Osteoblast (primary cell): Measurements from ENCODE around the gene PHIP. TPM values are rescaled to one million over a fixed set of nuclear protein-coding genes. Genes with fewer than 3 reads are reported as not detected.

Experiments
- DNase-seq: peaks from one replicate; pipeline ENCODE4 v3.0.0; 2011; ENCODE audit warnings: low spot score, mixed read lengths; ENCODE audit not compliant: insufficient read length; ENCODE audit errors: missing footprints
- H2AFZ ChIP-seq: 2 replicates; pipeline ENCODE4 v1.6.0; 2011; ENCODE audit warnings: mild to moderate bottlenecking, low read length
- H3K27ac ChIP-seq: 2 replicates; pipeline ENCODE4 v1.5.1; 2011; ENCODE audit warnings: mild to moderate bottlenecking, low read depth, low read length, moderate library complexity
- H3K27me3 ChIP-seq: 2 replicates; pipeline ENCODE4 v1.6.0; 2012; ENCODE audit warnings: mild to moderate bottlenecking, control low read depth, inconsistent platforms, low read length, moderate library complexity; ENCODE audit not compliant: insufficient read depth
- H3K36me3 ChIP-seq: 2 replicates; pipeline ENCODE4 v1.5.1; 2011; ENCODE audit warnings: mild to moderate bottlenecking, low read length, control low read depth, moderate library complexity; ENCODE audit not compliant: insufficient read depth
- H3K4me1 ChIP-seq: 2 replicates; pipeline ENCODE4 v1.5.1; 2011; ENCODE audit warnings: mild to moderate bottlenecking, low read length, control low read depth, moderate library complexity; ENCODE audit not compliant: insufficient read depth
- H3K4me2 ChIP-seq: 2 replicates; pipeline ENCODE4 v1.6.0; 2011; ENCODE audit warnings: mild to moderate bottlenecking, low read length; ENCODE audit not compliant: insufficient read depth
- H3K4me3 ChIP-seq: fragments of 200-600 bp; sonication (generic); 3 replicates; pipeline ENCODE4 v1.5.1; 2012; ENCODE audit warnings: mild to moderate bottlenecking, low read length, inconsistent platforms; ENCODE audit not compliant: insufficient read depth
- H3K79me2 ChIP-seq: 2 replicates; pipeline ENCODE4 v1.6.0; 2012; ENCODE audit warnings: mild to moderate bottlenecking, low read length, control low read depth, inconsistent platforms; ENCODE audit not compliant: insufficient read depth
- H3K9me3 ChIP-seq: 2 replicates; pipeline ENCODE4 v1.5.1; 2011; ENCODE audit warnings: low read depth, low read length, control low read depth
- H4K20me1 ChIP-seq: 2 replicates; pipeline ENCODE4 v1.6.0; 2012; ENCODE audit warnings: mild to moderate bottlenecking, low read length, control low read depth; ENCODE audit not compliant: insufficient read depth
- CTCF ChIP-seq: IDR thresholded peaks from 2 replicates; pipeline ENCODE4 v1.5.1; 2011; ENCODE audit warnings: mild to moderate bottlenecking, low read depth, low read length, moderate library complexity; ENCODE audit errors: extremely low read depth
- total RNA-seq: library from RNA; depleted of rRNA; stranded (reverse); fragments of >200 nt; gene quantifications from 2 replicates; pipeline ENCODE4 v1.2.3, GENCODE V29; 2012

Gene PHIP
- total RNA-seq, 1 donor, result 23.9 TPM

DNA sequence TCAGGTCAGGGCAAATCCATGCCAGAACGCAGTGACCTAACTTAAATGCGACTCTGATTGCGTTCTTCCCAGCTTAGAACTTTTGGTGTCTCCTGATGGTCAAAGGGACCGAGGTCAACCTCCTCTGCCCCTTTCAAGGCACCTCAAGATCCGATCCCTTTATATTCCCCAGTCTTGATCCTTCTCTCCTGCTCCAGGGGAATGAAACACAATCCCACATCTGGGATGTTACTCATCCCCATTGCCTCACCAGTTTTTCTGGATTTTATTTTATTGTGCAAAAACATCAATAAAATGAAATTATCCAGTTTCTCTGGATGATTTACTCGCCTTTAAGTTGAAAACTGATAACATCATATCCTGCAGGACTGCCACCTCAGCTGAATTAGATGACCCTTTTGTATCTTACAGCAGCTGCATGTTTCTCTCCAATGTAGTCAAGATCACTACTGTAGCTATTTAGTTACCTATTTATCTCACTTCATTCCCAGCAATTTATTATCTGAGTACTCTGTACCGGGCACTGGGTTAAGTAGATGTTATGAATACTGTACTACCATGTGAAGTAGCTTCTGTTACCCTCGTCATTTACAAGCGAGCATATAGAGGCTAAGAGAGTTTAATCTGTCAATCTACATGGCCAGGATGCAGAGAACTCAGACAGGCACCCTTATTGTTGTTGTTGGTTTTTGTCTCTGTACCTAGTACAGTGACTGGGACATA, 166.7 kb downstream of the PHIP start:
- H3K4me3 ChIP-seq, result peak overlapping the region; percentile 76
- no peak overlapping the region for H3K27ac ChIP-seq
- no peaks in the 10 kb centered on the region for H4K20me1 ChIP-seq
- TF ChIP-seq CTCF, result no peak
- H3K4me1 ChIP-seq, result peaks cover 11% of the 10 kb centered on the region
- no peaks in the 10 kb centered on the region for H3K79me2 ChIP-seq
- peak overlapping the region; percentile 91 for H3K4me2 ChIP-seq
- H3K27me3 ChIP-seq, result no peaks in the 10 kb centered on the region
- H3K9me3 ChIP-seq, result no peaks in the 10 kb centered on the region
- peak overlapping the region; percentile 97 for H2AFZ ChIP-seq
- no peaks in the 10 kb centered on the region for H3K36me3 ChIP-seq
- no peak for DNase-seq

DNA sequence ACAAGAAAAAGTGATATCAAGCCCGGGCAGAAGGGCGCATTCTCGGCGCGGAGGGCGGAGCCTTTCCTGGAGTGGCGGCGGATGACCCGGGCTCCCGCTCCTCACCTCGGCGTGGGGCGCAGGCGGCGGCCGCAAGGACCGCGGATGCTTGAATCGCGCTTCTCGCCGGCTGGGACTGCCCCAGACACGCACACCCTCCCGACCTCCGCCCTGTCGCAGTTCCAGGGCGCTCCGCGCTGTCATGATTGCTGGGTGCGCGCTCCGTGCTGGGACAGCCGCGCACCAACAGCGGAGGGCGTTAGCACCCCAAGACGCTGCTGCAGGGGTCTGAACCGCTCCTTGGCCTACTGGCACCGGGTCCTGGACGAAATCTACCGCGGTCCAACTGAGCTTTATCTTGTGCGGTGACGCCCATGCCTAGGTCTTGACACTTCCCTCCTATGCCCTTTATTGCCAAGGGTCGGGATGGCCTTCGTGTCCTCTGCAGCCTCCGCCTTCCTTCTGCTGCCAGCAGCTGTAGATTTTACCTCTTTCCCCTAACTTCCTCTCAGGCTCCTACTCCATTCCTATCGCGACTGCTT, 167.4 kb downstream of the PHIP start:
- Histone ChIP-seq H3K4me3 (peak overlapping the region; percentile 76), H3K4me1 (peaks cover 11% of the 10 kb centered on the region), H2AFZ (peak overlapping the region; percentile 97), H3K27ac (no peak overlapping the region), H3K27me3 (no peaks in the 10 kb centered on the region), H3K9me3 (no peaks in the 10 kb centered on the region), H3K79me2 (no peaks in the 10 kb centered on the region), H3K36me3 (no peaks in the 10 kb centered on the region), H4K20me1 (no peaks in the 10 kb centered on the region), H3K4me2 (peak overlapping the region; percentile 91)
- DNase-seq, result peak; percentile 80
- no peak for TF ChIP-seq CTCF

GRCh38 chr6:78910010-78910409, 168.0 kb downstream of the PHIP start:
- H3K4me2 ChIP-seq, result peak overlapping the region; percentile 91
- H3K27ac ChIP-seq, result no peak overlapping the region
- H3K9me3 ChIP-seq, result no peaks in the 10 kb centered on the region
- no peaks in the 10 kb centered on the region for H3K36me3 ChIP-seq
- TF ChIP-seq CTCF, result no peak
- H3K4me1 ChIP-seq, result peaks cover 13% of the 10 kb centered on the region
- H3K79me2 ChIP-seq, result no peaks in the 10 kb centered on the region
- peak overlapping the region; percentile 97 for H2AFZ ChIP-seq
- DNase-seq, result no peak
- H3K27me3 ChIP-seq, result no peaks in the 10 kb centered on the region
- no peaks in the 10 kb centered on the region for H4K20me1 ChIP-seq
- peak overlapping the region; percentile 76 for H3K4me3 ChIP-seq

DNA sequence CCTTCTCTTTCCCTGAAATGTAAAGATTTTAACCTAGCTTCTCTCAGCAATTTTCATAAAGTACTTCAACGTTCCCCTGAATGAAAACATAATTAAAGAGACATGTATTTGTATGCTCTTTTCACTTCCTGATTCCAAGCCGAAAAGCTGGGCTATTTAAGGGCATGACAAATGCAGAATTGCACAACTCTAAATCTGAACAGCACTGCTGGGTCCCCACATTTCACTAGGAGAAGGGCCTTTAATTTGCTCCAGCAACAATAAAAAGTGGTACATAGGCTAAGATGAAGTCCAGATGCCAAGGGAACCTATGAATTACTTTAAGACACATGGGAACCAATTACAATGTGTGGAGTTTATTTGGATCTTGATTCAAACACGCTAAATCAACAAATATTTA, 168.7 kb downstream of the PHIP start:
- Histone ChIP-seq H3K4me3 (no peak overlapping the region), H2AFZ (peak overlapping the region; percentile 95), H3K4me1 (peaks cover 18% of the 10 kb centered on the region), H3K79me2 (no peaks in the 10 kb centered on the region), H3K36me3 (no peaks in the 10 kb centered on the region), H3K27me3 (no peaks in the 10 kb centered on the region), H4K20me1 (no peaks in the 10 kb centered on the region), H3K4me2 (peak overlapping the region; percentile 6), H3K27ac (no peak overlapping the region), H3K9me3 (no peaks in the 10 kb centered on the region)
- TF ChIP-seq CTCF, result no peak
- peak; percentile 80 for DNase-seq
